HG02610 (cell line): Measurements from ENCODE around the gene DNASE1L1.
"Not testable (repeated sequence)": the region's sequence is repeated elsewhere in the genome, so short reads cannot be mapped to it uniquely, and the experiment has no call there.

Experiments
- ATAC-seq: cut with Tn5 transposase; IDR thresholded peaks from one replicate; pipeline ENCODE4 v1.9.1; 2021; ENCODE audit warnings: mild to moderate bottlenecking, moderate library complexity; ENCODE audit not compliant: unreplicated experiment

The DNASE1L1 gene

GRCh38 chrX:154408659-154409221, 314 bp downstream of the DNASE1L1 start:
- ATAC-seq: peak; percentile 10

DNA sequence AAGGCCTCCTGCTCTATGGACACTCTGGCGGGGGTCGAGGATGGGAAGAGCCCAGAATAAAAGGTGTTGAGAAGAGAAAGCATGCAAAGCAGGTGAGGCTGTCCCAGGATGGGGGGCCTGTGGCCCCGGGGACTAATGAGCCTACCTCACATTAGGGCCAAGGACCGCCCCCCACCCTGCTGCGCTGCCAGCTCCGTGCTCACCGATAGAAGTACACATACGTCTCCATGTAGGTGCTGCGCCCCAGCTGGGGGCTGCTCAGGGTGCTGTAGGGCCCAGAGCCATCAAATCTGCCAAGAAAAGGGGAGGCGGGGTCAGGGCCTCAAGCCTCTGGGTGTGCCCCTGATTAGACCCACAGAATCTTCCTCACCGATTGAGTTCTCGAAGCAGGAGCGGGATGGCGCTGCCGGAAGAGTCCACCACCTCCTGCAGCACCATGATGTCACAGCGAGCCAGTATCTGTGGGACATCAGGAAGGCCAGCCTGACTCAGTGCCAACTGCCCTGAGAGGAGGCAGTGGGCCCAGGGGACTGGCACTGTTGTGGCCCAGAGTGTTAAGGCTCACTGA, 4.3 kb downstream of the DNASE1L1 start:
- ATAC-seq: no peak

DNA sequence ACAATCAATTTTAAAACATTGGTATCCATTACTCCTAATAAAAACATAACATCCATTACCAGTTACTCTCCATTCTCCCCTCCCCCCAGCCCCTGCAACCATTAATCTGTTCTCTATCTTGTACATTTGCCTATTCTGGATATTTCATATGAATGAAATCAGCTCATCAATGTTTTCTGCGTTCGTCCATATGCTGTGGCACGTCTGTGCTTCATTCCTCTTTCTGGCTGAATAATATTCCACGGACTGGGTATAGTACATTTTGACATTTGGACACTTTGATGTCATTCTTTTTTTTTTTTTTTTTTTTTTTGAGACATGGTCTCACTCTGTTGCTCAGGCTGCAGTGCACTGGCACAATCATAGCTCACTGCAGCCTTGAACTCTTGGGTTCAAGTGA, 5.2 kb downstream of the DNASE1L1 start:
- no peak for ATAC-seq

DNA sequence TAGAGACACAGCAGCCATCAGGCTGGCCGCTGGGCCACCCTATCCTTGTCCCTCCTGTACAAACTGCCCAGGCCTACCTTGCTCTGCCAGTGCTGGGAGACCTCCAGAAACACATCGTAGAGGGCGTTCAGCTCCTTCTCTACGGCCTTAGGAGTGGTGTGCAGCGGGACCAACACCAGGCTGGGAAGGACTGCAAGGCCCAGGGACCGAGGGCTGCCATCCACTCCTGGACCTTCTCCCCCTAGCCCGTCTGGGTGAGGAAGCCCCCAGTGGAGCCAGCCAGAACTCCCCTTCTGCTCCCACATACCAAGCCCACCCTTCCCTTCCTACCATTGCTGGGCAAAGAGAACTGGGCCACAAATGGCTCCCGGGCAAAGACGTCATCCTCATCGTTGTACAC, 5.9 kb downstream of the DNASE1L1 start:
- ATAC-seq: no peak

- no peak for ATAC-seq
These were observed 6.4 kb downstream of the DNASE1L1 start for GRCh38 chrX:154402622-154403127.

DNA sequence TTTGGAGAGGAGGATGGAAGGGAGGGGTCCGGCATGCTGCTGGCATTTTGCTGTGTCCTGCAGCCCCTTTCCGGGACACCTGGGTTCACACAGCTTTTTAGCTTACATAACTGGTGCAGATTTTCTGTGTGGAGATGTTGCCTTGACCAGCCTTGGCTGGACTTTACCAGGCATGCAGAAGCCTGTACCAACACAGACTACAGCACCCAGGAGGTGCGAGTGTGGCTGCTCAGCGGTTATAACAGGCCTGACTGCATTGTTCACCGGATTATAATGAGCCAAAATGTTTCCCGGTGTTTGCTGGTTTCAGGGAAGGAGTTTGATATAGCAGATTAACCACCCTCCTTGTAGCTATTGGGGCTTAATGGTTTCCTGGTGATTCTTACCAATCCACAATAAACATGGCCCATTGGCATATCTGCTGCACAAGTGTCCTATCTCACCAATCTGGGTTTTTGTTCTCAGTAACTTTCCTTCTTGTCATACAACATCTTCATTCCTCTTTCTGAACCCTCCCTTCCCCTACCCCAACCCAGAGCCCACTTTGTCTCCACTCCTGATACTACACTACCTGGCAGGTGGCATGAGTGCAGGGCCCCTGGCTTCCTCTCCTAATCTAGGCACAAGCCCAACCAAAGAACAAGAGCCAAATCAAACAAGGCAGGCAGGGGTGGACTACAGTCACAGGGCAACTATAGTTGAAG, 7.0 kb downstream of the DNASE1L1 start:
- no peak for ATAC-seq

DNA sequence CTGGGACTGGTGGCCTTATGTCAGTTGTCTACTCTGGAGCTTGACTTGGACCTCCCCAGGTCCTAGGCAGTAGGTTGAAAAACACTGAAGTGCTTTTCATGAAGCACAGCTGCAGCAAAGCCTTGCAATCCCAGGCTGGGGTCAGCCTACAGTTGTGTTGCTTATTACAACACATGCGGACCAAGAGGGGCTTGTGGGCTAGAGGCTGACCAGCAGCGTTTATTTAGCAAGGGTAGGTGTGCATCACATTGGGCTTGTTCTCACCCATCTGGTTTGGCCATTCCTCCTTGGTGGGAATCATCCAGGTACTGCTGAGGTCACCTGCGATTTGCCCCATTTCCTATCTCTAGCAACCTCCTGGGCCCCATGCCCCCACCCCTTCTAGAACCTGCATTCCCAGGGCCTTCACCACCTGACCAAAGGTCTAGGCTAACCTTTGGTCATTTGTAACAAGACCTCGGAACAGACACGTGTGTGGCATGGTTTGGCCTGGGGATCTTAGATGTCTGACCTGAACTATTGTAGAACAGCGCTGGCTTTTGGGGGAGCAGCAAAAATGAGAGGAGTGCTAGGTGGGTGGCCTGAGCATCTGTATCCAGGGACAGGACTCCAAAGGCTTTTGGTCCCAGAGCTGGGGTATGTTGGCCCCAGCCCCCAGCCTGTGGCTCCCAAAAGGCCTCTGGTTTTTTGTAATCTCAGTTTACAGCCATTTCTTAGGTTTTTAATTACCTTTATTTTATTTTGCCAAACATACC, 7.8 kb downstream of the DNASE1L1 start:
- no peak for ATAC-seq

DNA sequence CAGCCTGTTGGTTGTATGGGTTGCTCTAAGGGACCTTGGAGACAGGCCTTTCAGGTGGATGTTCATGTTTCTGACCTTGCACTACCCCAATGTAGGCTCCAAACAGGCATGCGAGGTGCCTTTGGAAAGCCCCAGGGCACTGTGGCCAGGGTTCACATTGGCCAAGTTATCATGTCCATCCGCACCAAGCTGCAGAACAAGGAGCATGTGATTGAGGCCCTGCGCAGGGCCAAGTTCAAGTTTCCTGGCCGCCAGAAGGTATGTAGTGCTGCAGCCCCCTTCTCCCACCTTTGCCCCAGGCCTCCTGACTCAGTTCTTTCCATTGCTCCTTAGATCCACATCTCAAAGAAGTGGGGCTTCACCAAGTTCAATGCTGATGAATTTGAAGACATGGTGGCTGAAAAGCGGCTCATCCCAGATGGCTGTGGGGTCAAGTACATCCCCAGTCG, 8.7 kb downstream of the DNASE1L1 start:
- ATAC-seq: not testable (repeated sequence)

GRCh38 chrX:154399527-154400368, 9.3 kb downstream of the DNASE1L1 start:
- ATAC-seq: no peak

GRCh38 chrX:154398668-154399526, 10.2 kb downstream of the DNASE1L1 start:
- ATAC-seq: no peak

- ATAC-seq: peak; percentile 72
These were observed 11.0 kb downstream of the DNASE1L1 start, which contains the start of gene RPL10 for GRCh38 chrX:154397888-154398667. Gene RPL10, plus strand, starts transcription at chrX:154398377. Its CDS starts 143 bp downstream, at chrX:154398520.

GRCh38 chrX:154396973-154397887, 11.8 kb downstream of the DNASE1L1 start:
- ATAC-seq: peak; percentile 58

DNA sequence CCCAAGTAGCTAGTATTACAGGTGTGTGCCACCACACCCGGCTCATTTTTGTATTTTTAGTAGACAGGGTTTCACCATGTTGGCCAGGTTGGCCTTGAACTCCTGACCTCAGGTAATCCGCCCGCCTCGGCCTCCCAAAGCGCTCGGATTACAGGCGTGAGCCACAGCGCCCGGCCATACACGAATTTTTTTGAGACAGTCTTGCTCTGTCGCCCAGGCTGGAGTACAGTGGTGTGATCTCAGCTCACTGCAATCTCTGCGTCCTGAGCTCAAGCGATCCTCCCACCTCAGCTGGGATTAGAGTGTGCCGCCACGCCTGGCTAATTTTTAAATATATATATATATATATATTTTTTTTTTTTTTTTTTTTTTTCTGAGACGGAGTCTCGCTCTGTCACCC, 12.7 kb downstream of the DNASE1L1 start:
- ATAC-seq: not testable (repeated sequence)

DNA sequence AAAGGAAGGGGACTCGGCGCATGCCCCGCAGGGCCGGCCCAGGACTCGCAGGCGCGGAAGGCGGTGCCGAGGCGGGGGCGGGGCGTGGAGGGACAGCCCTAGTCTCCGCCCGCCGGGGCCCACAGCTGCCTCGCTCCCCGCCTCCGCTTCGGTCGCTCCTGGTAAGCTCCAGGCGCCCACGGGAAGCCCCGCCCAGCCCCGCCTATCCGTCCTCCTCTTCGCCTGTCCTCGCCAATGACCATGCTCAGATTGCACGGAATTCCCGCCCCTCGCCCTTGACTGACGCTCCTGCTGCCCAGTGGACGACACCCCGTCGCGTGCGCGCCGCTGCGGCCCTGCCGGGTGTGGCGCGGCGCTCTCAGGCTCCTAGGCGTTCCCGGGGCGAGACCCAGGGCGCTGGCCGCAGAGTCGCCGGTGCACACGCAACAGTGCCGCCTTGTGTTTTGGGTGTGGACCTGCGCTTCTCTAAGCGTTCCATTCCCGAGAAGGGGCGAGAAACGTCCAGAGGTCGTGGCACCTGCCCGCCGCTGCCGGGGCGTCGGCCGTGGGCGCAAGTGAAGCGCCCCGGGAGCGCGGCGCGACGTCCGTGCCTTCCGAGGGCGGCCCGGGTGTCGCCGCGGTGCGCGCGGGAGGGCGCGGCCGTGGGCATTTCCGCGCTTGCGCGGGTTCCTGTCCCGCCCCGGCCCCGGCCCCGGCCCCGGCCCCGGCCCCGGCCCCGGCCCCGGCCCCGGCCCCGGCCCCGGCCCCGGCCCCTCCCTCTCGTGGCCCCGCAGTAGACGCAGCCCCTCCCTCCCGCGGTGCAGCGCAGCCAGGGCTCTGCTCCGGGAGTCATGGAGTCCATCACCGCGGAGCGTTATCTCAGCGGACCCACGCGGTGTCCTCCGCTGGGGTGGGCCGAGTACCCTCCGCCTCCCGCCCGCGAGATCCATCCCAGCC, 19.0 kb downstream of the DNASE1L1 start:
- ATAC-seq: peak; percentile 76

GRCh38 chrX:154388649-154389048, 20.4 kb downstream of the DNASE1L1 start:
- peak; percentile 28 for ATAC-seq

GRCh38 chrX:154388094-154388493, 21.0 kb downstream of the DNASE1L1 start:
- ATAC-seq: peak; percentile 25
